ENCODE measurements around the gene NAP1L4. TPM values are rescaled to one million over a fixed set of nuclear protein-coding genes. Genes with fewer than 3 reads are reported as not detected.

NAP1L4 gene
- total and polyA plus RNA-seq, 4 donors = 56.3 to 191 (median 77.3) TPM

DNA sequence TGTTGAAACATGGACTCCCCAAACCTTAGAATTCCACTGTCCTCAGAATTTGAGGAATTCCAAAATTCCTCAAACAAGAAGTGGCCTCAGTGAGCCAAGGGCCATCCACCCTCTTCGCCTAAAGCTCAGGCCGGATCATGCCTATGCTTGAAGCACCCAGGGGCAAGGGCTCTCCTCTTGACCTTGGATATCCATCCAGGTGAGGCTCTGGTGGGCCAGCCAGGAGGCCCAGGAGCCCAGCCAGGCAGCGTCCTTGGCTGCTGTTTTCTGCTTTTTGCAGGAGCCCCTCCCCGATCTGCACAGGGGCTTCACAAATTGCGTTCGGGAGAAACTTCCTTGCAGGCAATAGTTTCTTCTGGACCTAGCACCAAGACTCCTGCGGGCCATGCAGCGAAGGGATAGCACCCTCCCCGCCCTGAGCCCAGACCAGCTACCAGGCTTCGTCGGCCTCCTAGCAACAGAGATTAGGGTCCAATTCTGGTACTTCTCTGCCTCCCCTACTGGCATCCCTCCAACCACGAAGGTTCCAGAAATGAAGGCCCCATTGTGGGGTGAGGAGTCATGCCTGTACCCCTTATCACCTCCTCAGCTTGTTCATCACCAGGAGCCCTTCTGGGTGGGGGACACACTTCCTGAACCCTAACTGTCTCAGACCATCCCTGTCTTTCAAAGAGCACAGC lies 64.9 kb downstream of the NAP1L4 start:
- WGBS, 2 donors = 89 to 93% methylated on average over 12 of the region's 12 CpGs
- peaks cover 0 to 14% (median 0%) of the 10 kb centered on the region in 5 donors for H3K4me1 ChIP-seq (ENCODE audit: control insufficient read depth in 5 of 5, insufficient read depth in 5 of 5, low read length in 5 of 5)
- no peak overlapping the region for H3K9ac ChIP-seq (ENCODE audit: insufficient read depth in 1 of 2, low read length in 2 of 2)
- no peaks in the 10 kb centered on the region for H3K9me3 ChIP-seq (ENCODE audit: control insufficient read depth in 4 of 4, insufficient read depth in 3 of 4, low read length in 3 of 4)
- no peaks in the 10 kb centered on the region for H3K36me3 ChIP-seq (ENCODE audit: control insufficient read depth in 4 of 4, insufficient read depth in 4 of 4, low read length in 4 of 4)
- H3K27me3 ChIP-seq (ENCODE audit: control insufficient read depth in 3 of 3, insufficient read depth in 3 of 3, low read length in 2 of 3) = peaks cover 0 to 29% (median 19%) of the 10 kb centered on the region in 3 donors
- no peak overlapping the region for H3K4me3 ChIP-seq
- no peak for DNase-seq
- no peak for ATAC-seq (ENCODE audit: insufficient read depth, low FRiP score)
- TF ChIP-seq CTCF (IDR thresholded peaks at IDR 0.05; ENCODE audit: control extremely low read depth, extremely low read depth) = no peak
- no peak overlapping the region for H3K27ac ChIP-seq (ENCODE audit: low read depth in 1 of 2, low read length in 1 of 2)

- Histone ChIP-seq H3K9me3 (ENCODE audit: control insufficient read depth in 4 of 4, insufficient read depth in 3 of 4, low read length in 3 of 4) (no peaks in the 10 kb centered on the region), H3K27ac (ENCODE audit: low read depth in 1 of 2, low read length in 1 of 2) (no peak overlapping the region), H3K27me3 (ENCODE audit: control insufficient read depth in 3 of 3, insufficient read depth in 3 of 3, low read length in 2 of 3) (peaks cover 0 to 29% (median 19%) of the 10 kb centered on the region in 3 donors), H3K9ac (ENCODE audit: insufficient read depth in 1 of 2, low read length in 2 of 2) (no peak overlapping the region), H3K36me3 (ENCODE audit: control insufficient read depth in 4 of 4, insufficient read depth in 4 of 4, low read length in 4 of 4) (no peaks in the 10 kb centered on the region), H3K4me1 (ENCODE audit: control insufficient read depth in 5 of 5, insufficient read depth in 5 of 5, low read length in 5 of 5) (peaks cover 0 to 14% (median 0%) of the 10 kb centered on the region in 5 donors), H3K4me3 (no peak overlapping the region)
- no peak for DNase-seq
- ATAC-seq (ENCODE audit: insufficient read depth, low FRiP score) = no peak
- TF ChIP-seq CTCF (IDR thresholded peaks at IDR 0.05; ENCODE audit: control extremely low read depth, extremely low read depth) = no peak
- 94 to 96% methylated on average over 11 of the region's 11 CpGs for WGBS, 2 donors
Observed at GRCh38 chr11:2926611-2927051, 65.5 kb downstream of the NAP1L4 start.

GRCh38 chr11:2924821-2925675 lies 67.1 kb downstream of the NAP1L4 start:
- Histone ChIP-seq H3K36me3 (ENCODE audit: control insufficient read depth in 4 of 4, insufficient read depth in 4 of 4, low read length in 4 of 4) (no peaks in the 10 kb centered on the region), H3K9ac (ENCODE audit: insufficient read depth in 1 of 2, low read length in 2 of 2) (no peak overlapping the region), H3K9me3 (ENCODE audit: control insufficient read depth in 4 of 4, insufficient read depth in 3 of 4, low read length in 3 of 4) (no peaks in the 10 kb centered on the region), H3K4me1 (ENCODE audit: control insufficient read depth in 5 of 5, insufficient read depth in 5 of 5, low read length in 5 of 5) (peaks cover 0 to 9% (median 0%) of the 10 kb centered on the region in 5 donors), H3K27me3 (ENCODE audit: control insufficient read depth in 3 of 3, insufficient read depth in 3 of 3, low read length in 2 of 3) (peaks cover 0 to 24% (median 15%) of the 10 kb centered on the region in 3 donors), H3K27ac (ENCODE audit: low read depth in 1 of 2, low read length in 1 of 2) (no peak overlapping the region), H3K4me3 (no peak overlapping the region)
- ATAC-seq (ENCODE audit: insufficient read depth, low FRiP score) = no peak
- TF ChIP-seq CTCF (IDR thresholded peaks at IDR 0.05; ENCODE audit: control extremely low read depth, extremely low read depth) = no peak
- 96% methylated on average over 30 of the region's 30 CpGs for WGBS, 2 donors
- no peak for DNase-seq
